Fibroblast of the conjunctiva (primary cell): ENCODE results near the gene RAP1B.
"Not testable (repeated sequence)": the region's sequence is repeated elsewhere in the genome, so short reads cannot be mapped to it uniquely, and the experiment has no call there.

ENCODE experiments used
- DNase-seq: peaks from one replicate; pipeline ENCODE4 v3.0.0-alpha.2; 2010; ENCODE audit warnings: low read depth

RAP1B gene

GRCh38 chr12:68636268-68636667 lies 25.6 kb downstream of the RAP1B start:
- DNase-seq = peak; percentile 37

DNA sequence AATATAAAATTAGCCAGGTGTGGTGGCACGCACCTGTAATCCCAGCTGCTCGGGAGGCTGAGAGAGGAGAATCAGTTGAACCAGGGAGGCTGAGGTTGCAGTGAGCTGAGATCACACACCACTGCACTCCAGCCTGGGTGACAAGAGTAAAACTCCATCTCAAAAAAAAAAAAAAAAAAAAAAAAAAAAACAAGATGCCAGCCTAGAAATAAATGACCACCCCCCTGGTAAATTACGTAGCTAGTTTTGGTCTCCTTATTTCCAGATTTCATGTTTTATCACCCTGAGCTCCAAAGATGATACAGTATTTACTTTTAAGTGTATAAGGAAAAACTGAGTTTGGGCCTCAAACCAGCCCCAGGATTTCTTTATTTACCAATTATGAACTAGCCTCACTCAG lies 26.7 kb downstream of the RAP1B start:
- not testable (repeated sequence) for DNase-seq

DNA sequence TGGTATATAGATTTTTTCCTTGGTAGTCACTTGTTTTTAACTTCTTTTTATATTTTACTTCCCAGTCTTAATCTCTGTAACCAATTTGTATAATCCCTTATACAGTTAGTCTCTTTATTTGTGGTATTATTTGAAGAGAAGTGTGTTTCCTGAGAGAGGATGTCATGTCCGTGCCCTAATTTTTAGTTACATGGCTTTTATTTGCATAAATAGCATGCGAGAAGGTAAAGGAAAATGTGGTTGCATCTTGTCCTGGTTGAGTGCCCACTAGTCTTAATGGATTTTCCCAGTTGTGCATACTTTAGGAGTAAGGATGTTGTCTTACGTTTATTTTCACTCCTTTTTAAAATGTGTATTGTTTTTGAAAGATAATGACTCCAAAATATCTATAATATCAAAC lies 27.5 kb downstream of the RAP1B start:
- no peak for DNase-seq

- DNase-seq = no peak
Measured at GRCh38 chr12:68638721-68639395, 28.2 kb downstream of the RAP1B start.

DNA sequence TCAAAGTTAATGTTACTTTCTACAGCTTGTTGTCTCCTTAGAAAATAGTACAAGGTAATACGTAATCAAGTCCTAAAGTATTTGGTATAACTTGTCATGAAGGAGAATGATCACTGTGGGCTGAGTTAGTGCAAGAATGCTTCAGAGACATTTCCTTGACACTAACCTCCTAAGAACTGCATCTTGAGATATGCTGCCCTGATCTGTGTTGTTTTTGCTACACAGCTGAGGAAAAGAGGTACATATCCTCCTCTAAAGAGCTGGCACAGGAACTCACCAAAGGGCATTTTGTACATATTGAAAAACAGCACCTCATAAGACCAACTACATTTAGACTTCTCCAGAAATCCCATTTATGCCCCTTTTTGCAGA lies 28.7 kb downstream of the RAP1B start:
- DNase-seq = no peak

DNA sequence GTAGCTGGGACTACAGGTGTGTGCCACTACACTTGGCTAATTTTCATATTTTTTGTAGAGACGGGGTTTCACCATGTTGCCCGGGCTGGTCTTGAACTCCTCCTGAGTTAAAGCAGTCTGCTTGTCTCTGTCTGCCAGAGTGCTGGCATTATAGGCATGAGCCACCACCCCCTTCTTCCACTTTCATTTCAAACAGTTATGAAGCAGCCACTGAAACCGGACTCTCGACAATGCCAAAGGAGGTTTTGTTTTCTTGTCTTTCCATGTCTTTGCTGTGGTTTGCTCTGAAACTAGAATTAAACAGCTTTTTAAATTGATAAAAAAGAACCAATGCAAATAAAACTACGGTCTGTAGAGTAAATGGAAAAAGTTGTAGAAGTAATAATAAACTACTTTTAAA lies 30.4 kb downstream of the RAP1B start:
- DNase-seq = no peak

GRCh38 chr12:68646484-68646883 lies 35.8 kb downstream of the RAP1B start:
- DNase-seq = no peak

- no peak for DNase-seq
Measured at GRCh38 chr12:68647507-68647906, 36.8 kb downstream of the RAP1B start.

- DNase-seq = no peak
Measured at GRCh38 chr12:68648179-68648578, 37.5 kb downstream of the RAP1B start.

- no peak for DNase-seq
Measured at GRCh38 chr12:68665016-68665569, 54.4 kb downstream of the RAP1B start.

GRCh38 chr12:68667291-68667690 lies 56.6 kb downstream of the RAP1B start:
- no peak for DNase-seq

DNA sequence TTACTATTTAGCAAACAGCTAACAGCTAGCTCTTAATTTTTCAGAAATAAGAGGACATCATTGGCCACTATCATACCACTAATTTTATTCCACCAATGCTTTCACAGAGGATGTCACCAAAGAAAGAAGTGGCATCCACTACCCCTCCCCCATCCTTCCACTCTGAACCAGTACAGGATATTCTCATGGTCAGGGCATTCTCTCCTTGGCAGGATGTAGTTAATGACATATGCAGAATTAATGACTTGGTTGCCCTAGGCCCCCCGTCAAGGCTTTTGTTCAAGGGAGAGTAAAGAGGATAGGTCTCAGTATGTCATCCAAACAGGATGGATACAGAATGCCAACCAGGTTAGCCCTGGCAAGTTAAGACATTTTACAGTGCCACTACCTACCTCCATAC lies 57.2 kb downstream of the RAP1B start:
- DNase-seq = no peak

DNA sequence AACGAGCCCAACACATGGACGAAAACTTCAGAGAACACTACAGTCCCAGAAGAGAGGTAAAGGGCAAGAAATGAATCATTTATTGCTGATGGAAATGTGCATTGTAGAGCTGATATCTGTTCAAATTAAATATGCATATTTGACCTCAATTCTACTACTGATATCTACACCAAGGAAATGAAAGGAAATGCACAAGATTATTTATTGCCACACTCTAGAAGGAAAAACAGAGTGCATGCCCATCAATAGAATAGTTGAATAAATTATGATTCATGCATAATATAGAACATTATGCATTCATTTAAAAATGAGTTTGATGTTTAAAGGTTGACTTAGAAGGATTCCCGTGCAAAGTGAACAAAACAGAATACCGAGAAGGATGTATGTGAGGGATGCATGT lies 60.5 kb downstream of the RAP1B start:
- no peak for DNase-seq

DNA sequence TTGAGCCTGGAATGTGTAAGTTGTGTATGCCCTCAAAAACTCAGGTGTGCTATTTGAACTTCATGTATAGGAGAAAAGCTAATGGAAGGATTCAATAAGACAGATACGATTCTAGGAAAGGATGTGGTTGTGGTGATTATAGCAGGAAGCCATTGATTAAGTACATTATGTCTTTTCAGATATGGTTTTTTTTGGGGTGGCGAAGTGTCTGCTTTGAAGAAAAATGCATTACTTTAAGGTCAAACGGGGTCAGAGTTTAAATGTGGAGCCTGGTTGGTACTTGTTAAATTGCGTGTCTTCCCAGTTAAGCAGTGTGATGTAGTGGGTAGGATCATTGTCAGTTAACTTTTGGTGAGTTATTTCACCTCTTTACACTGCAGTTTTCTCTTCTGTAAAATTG lies 63.1 kb downstream of the RAP1B start:
- no peak for DNase-seq

DNA sequence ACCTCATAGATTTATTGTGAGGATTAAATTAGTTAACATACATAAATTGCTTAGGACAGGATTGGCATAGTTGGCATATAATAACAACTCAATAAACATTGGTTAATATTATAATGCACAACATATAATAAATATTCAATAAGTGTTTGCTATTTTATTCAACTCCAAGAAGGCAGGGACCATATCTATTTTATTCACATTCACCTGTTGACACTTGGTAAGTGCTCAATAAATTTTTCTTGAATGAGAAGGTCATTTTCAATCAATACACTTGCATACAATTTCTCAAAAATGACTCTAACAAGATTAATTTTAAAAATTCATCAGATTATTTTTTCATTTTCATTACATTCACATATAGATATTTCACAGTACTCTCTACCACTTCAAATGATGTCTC lies 63.7 kb downstream of the RAP1B start:
- DNase-seq = no peak

DNA sequence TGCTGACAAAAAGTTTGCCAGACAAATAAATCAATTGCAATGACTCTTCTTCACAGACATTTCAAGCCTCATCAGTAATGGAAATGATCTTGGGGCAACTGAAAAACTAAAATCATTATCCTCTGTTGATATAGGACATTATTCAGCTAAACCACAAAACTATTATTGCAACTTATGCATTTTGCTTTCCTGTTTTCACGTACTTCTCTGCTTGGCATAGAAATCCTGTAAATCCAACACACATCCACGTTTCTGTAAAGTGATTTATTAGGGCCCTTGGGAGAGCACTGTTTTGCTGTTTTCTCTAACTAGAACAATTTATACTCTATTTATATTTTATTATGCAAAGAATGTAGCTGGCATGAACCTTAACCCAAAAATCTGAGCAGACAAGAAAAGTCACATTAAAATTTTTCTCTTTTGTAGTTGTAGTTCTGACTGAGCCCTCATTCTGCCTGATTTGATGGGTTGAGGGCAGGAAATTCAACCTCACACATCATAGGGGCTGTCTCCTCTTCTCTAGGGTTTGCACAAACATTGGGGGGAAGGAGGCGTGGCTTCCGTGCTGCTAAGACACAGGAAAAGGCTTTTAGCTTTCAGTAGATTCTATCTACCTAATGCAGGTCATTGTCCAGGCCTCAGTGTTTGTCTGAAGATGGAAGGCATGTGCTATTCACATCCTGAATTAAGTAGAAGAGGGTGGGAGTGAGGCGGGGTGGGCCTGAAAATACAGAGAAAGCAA lies 64.6 kb downstream of the RAP1B start:
- DNase-seq = no peak

DNA sequence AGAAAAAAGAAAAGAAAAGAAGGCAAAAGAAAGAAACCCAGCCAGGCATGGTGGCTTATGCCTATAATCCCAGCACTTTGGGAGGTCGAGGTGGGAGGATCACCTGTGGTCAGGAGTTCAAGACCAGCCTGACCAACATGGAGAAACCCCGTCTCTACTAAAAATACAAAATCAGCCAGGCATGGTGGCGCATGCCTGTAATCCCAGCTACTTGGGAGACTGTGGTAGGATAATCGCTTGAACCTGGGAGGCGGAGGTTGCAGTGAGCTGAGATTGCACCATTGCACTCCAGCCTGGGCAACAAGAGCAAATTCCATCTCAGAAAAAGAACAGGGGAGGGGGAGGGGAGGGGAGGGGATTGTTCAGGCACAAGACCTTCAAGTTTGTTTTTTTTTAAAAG lies 66.2 kb downstream of the RAP1B start:
- not testable (repeated sequence) for DNase-seq

GRCh38 chr12:68686262-68686594 lies 75.5 kb downstream of the RAP1B start:
- no peak for DNase-seq

GRCh38 chr12:68686595-68687521 lies 76.2 kb downstream of the RAP1B start, which contains the start of gene NUP107:
Gene NUP107, plus strand, starts transcription at chr12:68686978. Its CDS starts 88 bp downstream, at chr12:68687066.
- peak; percentile 98 for DNase-seq

GRCh38 chr12:68695454-68695853 lies 84.8 kb downstream of the RAP1B start:
- no peak for DNase-seq

GRCh38 chr12:68699486-68699885 lies 88.8 kb downstream of the RAP1B start:
- no peak for DNase-seq
